ENCODE data around the gene METTL6. TPM values are rescaled to one million over a fixed set of nuclear protein-coding genes. Genes with fewer than 3 reads are reported as not detected.
A peak's percentile ranks its signal among the peaks of the same experiment; 100 is the strongest.
"Not testable (repeated sequence)": the region's sequence is repeated elsewhere in the genome, so short reads cannot be mapped to it uniquely, and the experiment has no call there.

The METTL6 gene
- total and polyA plus RNA-seq, 11 donors = 5.7 to 15.6 (median 10.5) TPM

GRCh38 chr3:15427981-15428380 lies 637 bp upstream of the METTL6 start:
- H3K27ac ChIP-seq = peak overlapping the region in 11 of 12 donors; percentile 62 to 92 (median 81)
- H3K4me3 ChIP-seq = peak overlapping the region; percentile 78 to 98 (median 92)
- ATAC-seq (peak in 2 of 4 donors; percentile 3 to 13), DNase-seq (peak in 1 of 5 donors; percentile 23)
- TF ChIP-seq POLR2A (IDR thresholded peaks at IDR 0.05) = no peak
- TF ChIP-seq CTCF (IDR thresholded peaks at IDR 0.05) = no peak
- 1 to 2% (median 1%) methylated on average over 11 of the region's 11 CpGs for WGBS, 4 donors
- peaks cover 0 to 61% (median 45%) of the 10 kb centered on the region in 9 donors for H3K36me3 ChIP-seq
- intact Hi-C loops (cut with DNase I) = loop anchor here in 9 of 10 donors (5.0 to 10.0 kb wide), 3 partner anchors 127 to 134 kb away; no protein-coding TSS in a partner anchor
- no peaks in the 10 kb centered on the region for H3K27me3 ChIP-seq
- peaks cover 0 to 57% (median 40%) of the 10 kb centered on the region in 12 donors for H3K4me1 ChIP-seq
- H3K9me3 ChIP-seq = no peaks in the 10 kb centered on the region

GRCh38 chr3:15426579-15427118 lies 695 bp downstream of the METTL6 start:
- Histone ChIP-seq H3K27me3 (no peaks in the 10 kb centered on the region), H3K4me1 (peaks cover 0 to 53% (median 37%) of the 10 kb centered on the region in 12 donors), H3K4me3 (peak overlapping the region; percentile 78 to 98 (median 92)), H3K36me3 (peaks cover 0 to 61% (median 43%) of the 10 kb centered on the region in 9 donors), H3K9me3 (no peaks in the 10 kb centered on the region), H3K27ac (peak overlapping the region in 9 of 12 donors; percentile 71 to 92 (median 82))
- DNase-seq = no peak
- intact Hi-C loops (cut with DNase I) = loop anchor here in 9 of 10 donors (5.0 to 10.0 kb wide), 3 partner anchors 128 to 136 kb away; no protein-coding TSS in a partner anchor
- no peak for ATAC-seq
- WGBS, 4 donors = 44 to 52% (median 49%) methylated on average over 16 of the region's 16 CpGs
- no peak for TF ChIP-seq POLR2A (IDR thresholded peaks at IDR 0.05)
- no peak for TF ChIP-seq CTCF (IDR thresholded peaks at IDR 0.05)

GRCh38 chr3:15420871-15421270 lies 6.5 kb downstream of the METTL6 start:
- intact Hi-C loops (cut with DNase I) = loop anchor here in 1 of 10 donors (10.0 kb wide), 1 partner anchor 134 kb away; no protein-coding TSS in a partner anchor
- Histone ChIP-seq H3K27ac (no peak overlapping the region), H3K36me3 (peaks cover 0 to 85% (median 73%) of the 10 kb centered on the region in 9 donors), H3K9me3 (no peaks in the 10 kb centered on the region), H3K27me3 (no peaks in the 10 kb centered on the region), H3K4me3 (no peak overlapping the region), H3K4me1 (peaks cover 0 to 10% (median 2%) of the 10 kb centered on the region in 12 donors)
- 69 to 77% (median 73%) methylated on average over 4 of the region's 4 CpGs for WGBS, 4 donors
- no peak for ATAC-seq
- TF ChIP-seq POLR2A (IDR thresholded peaks at IDR 0.05) = no peak
- TF ChIP-seq CTCF (IDR thresholded peaks at IDR 0.05) = no peak
- no peak for DNase-seq

GRCh38 chr3:15410966-15411365 lies 16.4 kb downstream of the METTL6 start:
- ATAC-seq; H3K9me3 ChIP-seq; DNase-seq; H3K4me3 ChIP-seq; intact Hi-C loops (cut with DNase I); H3K27ac ChIP-seq; H3K4me1 ChIP-seq; H3K27me3 ChIP-seq: not testable (repeated sequence)
- peaks cover 0 to 73% (median 65%) of the 10 kb centered on the region in 9 donors for H3K36me3 ChIP-seq
- 92 to 98% (median 95%) methylated on average over 7 of the region's 7 CpGs for WGBS, 4 donors

All from heart left ventricle (tissue), 16 donors.